Bronchial epithelial cell (primary cell): ENCODE measurements around the gene PXDN. TPM values are rescaled to one million over a fixed set of nuclear protein-coding genes. Genes with fewer than 3 reads are reported as not detected.

Source experiments
- DNase-seq: peaks from one replicate; pipeline ENCODE4 v3.0.0-alpha.2; 2010; ENCODE audit warnings: low read depth
- FAIRE-seq: peaks from 2 replicates; lab custom pipeline; 2011; peaks lifted over from hg19 to GRCh38; lab: Jason Lieb, UNC
- H3K27me3 ChIP-seq: 2 replicates; pipeline ENCODE4 v1.5.1; 2011; ENCODE audit warnings: low read length; ENCODE audit not compliant: control insufficient read depth, insufficient read depth
- H3K36me3 ChIP-seq: 2 replicates; pipeline ENCODE4 v1.5.1; 2011; ENCODE audit warnings: low read length; ENCODE audit not compliant: control insufficient read depth, insufficient read depth
- H3K4me3 ChIP-seq: 2 replicates; pipeline ENCODE4 v1.5.1; 2011; ENCODE audit warnings: mild to moderate bottlenecking, low read depth, low read length, control low read depth
- CTCF ChIP-seq: IDR thresholded peaks from 2 replicates; pipeline ENCODE4 v1.5.1; 2011; ENCODE audit warnings: mild to moderate bottlenecking, moderate library complexity, low read length, control low read depth, inconsistent platforms; ENCODE audit not compliant: insufficient read depth, severe bottlenecking
- total RNA-seq: library from RNA; depleted of rRNA; stranded (reverse); fragments of >200 nt; gene quantifications from 2 replicates; pipeline ENCODE4 v1.2.1, GENCODE V29; 2014

The PXDN gene
- total RNA-seq, 1 donor from 2014 or later, result 34.0 TPM

DNA sequence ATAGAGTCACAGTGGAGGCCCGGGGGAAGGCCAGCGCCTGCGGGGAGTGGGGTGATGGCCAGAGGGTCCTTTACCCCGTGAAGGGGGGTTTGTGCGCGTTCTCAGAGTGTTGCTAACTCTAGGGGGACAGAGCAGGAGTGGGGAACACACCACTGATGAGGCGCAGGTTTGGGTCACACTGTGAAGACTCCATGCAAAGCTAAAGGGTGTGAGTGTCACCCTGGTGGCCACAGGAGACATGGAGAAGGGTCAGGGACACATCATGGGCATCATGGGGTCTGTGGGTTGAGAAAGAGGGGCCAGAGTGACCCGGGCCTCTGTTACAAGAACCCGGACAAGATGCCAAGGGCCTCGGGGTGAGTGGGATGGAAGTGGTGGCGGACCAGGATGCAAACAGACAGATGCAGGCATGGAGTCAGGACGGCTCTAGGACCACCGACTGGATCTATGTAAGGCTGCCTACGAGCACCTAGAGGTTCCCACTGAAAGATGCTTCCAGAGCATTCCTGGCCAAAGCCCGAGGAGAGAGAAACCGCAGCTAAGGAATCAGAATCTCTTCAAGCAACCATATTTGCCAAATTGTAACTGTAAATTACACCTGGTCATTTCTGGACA, 84.3 kb downstream of the PXDN start:
- no peak for FAIRE-seq
- Histone ChIP-seq H3K36me3 (peaks cover 8% of the 10 kb centered on the region), H3K27me3 (no peaks in the 10 kb centered on the region), H3K4me3 (no peak overlapping the region)
- no peak for DNase-seq
- TF ChIP-seq CTCF, result no peak

DNA sequence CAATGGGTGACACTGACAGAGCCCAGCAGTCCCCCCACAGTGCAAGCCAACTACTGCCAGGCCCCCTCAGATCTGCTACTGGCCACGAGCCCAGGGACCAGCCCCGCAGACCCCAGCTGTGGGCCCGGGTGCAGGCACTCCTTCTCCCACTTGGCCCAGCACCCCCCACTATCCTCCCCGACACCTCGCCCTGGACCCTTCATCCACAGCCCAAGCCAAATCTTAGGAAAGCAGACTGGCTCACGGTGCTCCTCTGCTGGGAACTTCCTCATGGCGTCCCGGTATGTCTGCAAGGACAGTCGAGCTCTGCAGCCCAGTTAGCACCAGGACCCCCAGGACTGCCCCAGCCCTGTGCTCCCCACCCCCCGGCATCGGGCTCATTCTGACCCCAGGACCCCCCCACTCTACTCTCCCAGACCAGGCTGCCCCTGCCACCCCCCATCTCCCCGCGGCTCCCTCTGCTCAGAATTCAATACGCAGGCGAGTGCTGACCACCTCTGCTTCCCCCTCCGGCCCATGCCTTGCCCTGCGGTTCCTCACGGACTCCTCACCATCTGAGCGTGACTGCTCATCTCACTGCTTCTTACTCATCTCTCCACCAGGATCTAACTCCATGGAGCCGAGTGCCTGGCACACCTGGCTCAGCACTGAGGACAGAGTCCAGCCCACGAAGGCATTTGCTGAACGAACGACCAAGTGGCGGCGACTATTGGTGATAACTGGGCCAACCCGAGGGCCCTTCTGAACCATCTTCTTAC, 85.7 kb downstream of the PXDN start:
- H3K27me3 ChIP-seq, result no peaks in the 10 kb centered on the region
- H3K36me3 ChIP-seq, result peaks cover 4% of the 10 kb centered on the region
- H3K4me3 ChIP-seq, result no peak overlapping the region
- TF ChIP-seq CTCF, result no peak
- DNase-seq (no peak), FAIRE-seq (no peak)

- DNase-seq, result peak; percentile 18
- TF ChIP-seq CTCF, result no peak
- FAIRE-seq, result no peak
- Histone ChIP-seq H3K4me3 (no peak overlapping the region), H3K36me3 (peaks cover 3% of the 10 kb centered on the region), H3K27me3 (no peaks in the 10 kb centered on the region)
Measured at GRCh38 chr2:1656961-1657841, 87.1 kb downstream of the PXDN start.

DNA sequence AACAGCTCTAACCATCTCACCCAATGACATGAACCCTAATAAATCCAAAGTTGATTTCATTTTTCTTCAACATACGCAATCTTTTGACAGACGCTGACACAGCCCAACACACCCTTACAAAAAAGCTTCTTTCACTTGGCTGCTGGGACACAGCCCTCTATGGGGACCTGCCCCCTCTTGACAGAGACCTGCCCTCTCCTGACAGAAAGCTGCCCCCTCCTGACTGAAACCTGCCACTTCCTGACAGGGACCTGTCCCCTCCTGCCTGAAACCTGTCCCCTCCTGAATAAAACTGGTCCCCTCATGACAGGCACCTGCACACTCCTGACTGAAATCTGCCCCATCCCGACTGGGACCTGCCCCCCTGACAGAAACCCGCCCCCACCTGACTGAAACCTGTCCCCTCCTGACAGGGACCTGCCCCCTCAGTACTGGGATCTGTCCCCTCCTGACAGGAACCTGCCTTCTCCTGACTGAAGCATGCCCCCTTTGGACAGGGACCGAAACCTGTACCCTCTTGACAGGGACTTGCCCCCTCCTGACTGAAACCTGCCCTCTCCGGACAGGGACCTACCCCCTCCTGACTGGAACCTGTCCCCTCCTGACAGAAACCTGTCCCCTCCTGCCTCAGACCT, 87.9 kb downstream of the PXDN start:
- FAIRE-seq (no peak), DNase-seq (no peak)
- Histone ChIP-seq H3K36me3 (peaks cover 3% of the 10 kb centered on the region), H3K4me3 (no peak overlapping the region), H3K27me3 (no peaks in the 10 kb centered on the region)
- TF ChIP-seq CTCF, result peak; percentile 11

- TF ChIP-seq CTCF, result no peak
- FAIRE-seq (no peak), DNase-seq (no peak)
- H3K27me3 ChIP-seq, result no peaks in the 10 kb centered on the region
- H3K4me3 ChIP-seq, result no peak overlapping the region
- peaks cover 1% of the 10 kb centered on the region for H3K36me3 ChIP-seq
Measured at GRCh38 chr2:1655461-1655860, 88.9 kb downstream of the PXDN start.
